MCF 10A (cell line): ENCODE results near the gene INSM1. TPM values are rescaled to one million over a fixed set of nuclear protein-coding genes. Genes with fewer than 3 reads are reported as not detected.
A peak's percentile ranks its signal among the peaks of the same experiment; 100 is the strongest.

ENCODE experiments used
- BruUV-seq: library from RNA; stranded (reverse); fragments of 400-500 nt; replicated peaks from 2 replicates; lab custom pipeline; 2021; lab: Mats Ljungman, UMichigan
- CTCF ChIA-PET: fragments of 300-600 bp; sonication (Branson Sonifier 250); formaldehyde crosslinking; extraction: SDS; loops from one replicate; lab custom pipeline; 2021; ENCODE audit warnings: antibody characterized with exemption, inconsistent platforms; lab: Yijun Ruan, JAX
- POLR2A ChIA-PET: fragments of 300-600, 350-650 bp; sonication (Branson Sonifier 250); formaldehyde crosslinking; extraction: SDS; loops from one replicate; lab custom pipeline; 2020; ENCODE audit warnings: antibody characterized with exemption, inconsistent platforms; lab: Yijun Ruan, JAX
- DNase-seq: peaks from one replicate; pipeline ENCODE4 v3.0.0-alpha.2; 2018; ENCODE audit not compliant: unreplicated experiment
- H3K27ac Mint-ChIP-seq: one replicate; pipeline ENCODE4 v1.8.0; 2022; ENCODE audit warnings: mild to moderate bottlenecking, low read depth, mixed read lengths; ENCODE audit not compliant: unreplicated experiment
- H3K27me3 Mint-ChIP-seq: one replicate; pipeline ENCODE4 v1.8.0; 2022; ENCODE audit warnings: mixed read lengths; ENCODE audit not compliant: insufficient read depth, unreplicated experiment
- H3K36me3 Mint-ChIP-seq: one replicate; pipeline ENCODE4 v1.8.0; 2022; ENCODE audit warnings: mild to moderate bottlenecking, moderate library complexity, mixed read lengths; ENCODE audit not compliant: insufficient read depth, unreplicated experiment
- H3K4me1 Mint-ChIP-seq: one replicate; pipeline ENCODE4 v1.8.0; 2022; ENCODE audit warnings: mixed read lengths; ENCODE audit not compliant: insufficient read depth, unreplicated experiment
- H3K4me3 Mint-ChIP-seq: one replicate; pipeline ENCODE4 v1.8.0; 2022; ENCODE audit warnings: mild to moderate bottlenecking, moderate library complexity, mixed read lengths; ENCODE audit not compliant: unreplicated experiment
- H3K9me3 Mint-ChIP-seq: one replicate; pipeline ENCODE4 v1.8.0; 2022; ENCODE audit warnings: mixed read lengths; ENCODE audit not compliant: unreplicated experiment
- intact Hi-C: fragments of 100-400 bp; cut with micrococcal nuclease; formaldehyde crosslinking; loops from 2 replicates; pipeline ENCODE4 v1.14.1; 2022
- total RNA-seq: library from RNA; stranded (reverse); gene quantifications from 2 replicates; pipeline ENCODE4 v1.2.3, GENCODE V29; 2022
- TF ChIP-seq, protein P1 (sequence below): fragments of 200-600 bp; IDR thresholded peaks from one replicate; pipeline ENCODE4 v1.8.0; 2022; ENCODE audit warnings: antibody characterized with exemption, mild to moderate bottlenecking; ENCODE audit not compliant: unreplicated experiment

The INSM1 gene
- total RNA-seq, 1 experiment from 2014 or later: not detected

DNA sequence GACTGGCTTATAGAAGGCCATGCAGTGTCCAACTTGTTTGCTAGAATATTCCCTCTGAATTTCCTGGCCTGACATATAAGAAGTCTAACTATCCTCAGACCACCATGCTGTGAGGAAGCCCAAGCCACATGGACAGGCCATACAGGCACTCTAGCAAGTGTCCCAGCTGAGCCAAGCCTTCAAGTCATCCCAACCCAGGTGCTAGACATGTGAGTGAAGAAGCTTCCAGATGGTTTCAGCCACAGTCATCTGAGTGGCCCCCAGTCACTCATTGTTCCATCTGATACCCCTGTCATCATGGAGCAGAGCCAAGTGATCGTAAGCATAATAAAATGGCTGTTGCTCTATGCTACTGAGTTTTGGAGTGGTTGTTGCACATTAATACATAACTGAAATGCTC, 46.0 kb upstream of the INSM1 start:
- Mint-ChIP-seq H3K27me3 (no peaks in the 10 kb centered on the region), H3K27ac (no peak overlapping the region), H3K4me3 (no peak overlapping the region), H3K36me3 (no peaks in the 10 kb centered on the region), H3K4me1 (no peaks in the 10 kb centered on the region), H3K9me3 (no peaks in the 10 kb centered on the region)
- intact Hi-C loops: no loop called here
- TF ChIP-seq, protein P1, sequence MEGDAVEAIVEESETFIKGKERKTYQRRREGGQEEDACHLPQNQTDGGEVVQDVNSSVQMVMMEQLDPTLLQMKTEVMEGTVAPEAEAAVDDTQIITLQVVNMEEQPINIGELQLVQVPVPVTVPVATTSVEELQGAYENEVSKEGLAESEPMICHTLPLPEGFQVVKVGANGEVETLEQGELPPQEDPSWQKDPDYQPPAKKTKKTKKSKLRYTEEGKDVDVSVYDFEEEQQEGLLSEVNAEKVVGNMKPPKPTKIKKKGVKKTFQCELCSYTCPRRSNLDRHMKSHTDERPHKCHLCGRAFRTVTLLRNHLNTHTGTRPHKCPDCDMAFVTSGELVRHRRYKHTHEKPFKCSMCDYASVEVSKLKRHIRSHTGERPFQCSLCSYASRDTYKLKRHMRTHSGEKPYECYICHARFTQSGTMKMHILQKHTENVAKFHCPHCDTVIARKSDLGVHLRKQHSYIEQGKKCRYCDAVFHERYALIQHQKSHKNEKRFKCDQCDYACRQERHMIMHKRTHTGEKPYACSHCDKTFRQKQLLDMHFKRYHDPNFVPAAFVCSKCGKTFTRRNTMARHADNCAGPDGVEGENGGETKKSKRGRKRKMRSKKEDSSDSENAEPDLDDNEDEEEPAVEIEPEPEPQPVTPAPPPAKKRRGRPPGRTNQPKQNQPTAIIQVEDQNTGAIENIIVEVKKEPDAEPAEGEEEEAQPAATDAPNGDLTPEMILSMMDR: no peak
- BruUV-seq: no TSS peak
- ChIA-PET CTCF (interaction anchor here (1.2 kb wide), 1 partner anchor 1251 kb away, joined by 3 read pairs; no protein-coding TSS in a partner anchor), POLR2A (interaction anchor here (0.8 kb wide), 1 partner anchor 10 kb away, joined by 3 read pairs; no protein-coding TSS in a partner anchor)
- no peak for DNase-seq

- ChIA-PET POLR2A (interaction anchor here (0.6 kb wide), 1 partner anchor 20 kb away, joined by 3 read pairs; no protein-coding TSS in a partner anchor), CTCF (interaction anchor here (0.5 to 1.1 kb wide), 4 partner anchors 11 to 273 kb away, joined by 3 read pairs; no protein-coding TSS in a partner anchor)
- Mint-ChIP-seq H3K9me3 (no peaks in the 10 kb centered on the region), H3K27me3 (no peaks in the 10 kb centered on the region), H3K4me1 (peaks cover 3% of the 10 kb centered on the region), H3K4me3 (no peak overlapping the region), H3K27ac (no peak overlapping the region), H3K36me3 (no peaks in the 10 kb centered on the region)
- no peak for DNase-seq
- TF ChIP-seq, protein P1: no peak
- intact Hi-C loops: no loop called here
- BruUV-seq: no TSS peak
Observed at GRCh38 chr20:20322912-20323311, 45.0 kb upstream of the INSM1 start.

- peaks cover 6% of the 10 kb centered on the region for H3K4me1 Mint-ChIP-seq
- CTCF ChIA-PET: interaction anchor here (0.6 kb wide), 1 partner anchor 110 kb away, joined by 3 read pairs; no protein-coding TSS in a partner anchor
- BruUV-seq: no TSS peak
- no peak overlapping the region for H3K4me3 Mint-ChIP-seq
- H3K36me3 Mint-ChIP-seq: peaks cover 4% of the 10 kb centered on the region
- TF ChIP-seq, protein P1: no peak
- no peak overlapping the region for H3K27ac Mint-ChIP-seq
- peak; percentile 31 for DNase-seq
- intact Hi-C loops: no loop called here
- no peaks in the 10 kb centered on the region for H3K9me3 Mint-ChIP-seq
- POLR2A ChIA-PET: interaction anchor here (1.0 kb wide), 2 partner anchors 14 to 115 kb away, joined by 3 read pairs; no protein-coding TSS in a partner anchor
- no peaks in the 10 kb centered on the region for H3K27me3 Mint-ChIP-seq
Observed at GRCh38 chr20:20327746-20328145, 40.2 kb upstream of the INSM1 start.

GRCh38 chr20:20329564-20329963, 38.3 kb upstream of the INSM1 start:
- peaks cover 6% of the 10 kb centered on the region for H3K36me3 Mint-ChIP-seq
- no TSS peak for BruUV-seq

More at GRCh38 chr20:20329564-20329963, 38.3 kb upstream of the INSM1 start:
- no peak overlapping the region for H3K4me3 Mint-ChIP-seq
- H3K4me1 Mint-ChIP-seq: peaks cover 6% of the 10 kb centered on the region
- intact Hi-C loops: no loop called here
- TF ChIP-seq, protein P1: no peak
- DNase-seq: no peak
- H3K27ac Mint-ChIP-seq: no peak overlapping the region
- ChIA-PET POLR2A (interaction anchor here (0.6 kb wide), 1 partner anchor 12 kb away, joined by 3 read pairs; no protein-coding TSS in a partner anchor), CTCF (interaction anchor here (0.7 to 1.2 kb wide), 2 partner anchors 10 to 240 kb away, joined by 3 read pairs; no protein-coding TSS in a partner anchor)
- H3K9me3 Mint-ChIP-seq: no peaks in the 10 kb centered on the region
- H3K27me3 Mint-ChIP-seq: no peaks in the 10 kb centered on the region
